Left kidney (tissue), 8 donors: ENCODE measurements around the gene MRPS22. TPM values are rescaled to one million over a fixed set of nuclear protein-coding genes. Genes with fewer than 3 reads are reported as not detected.

Experiments
- DNase-seq: peaks from one replicate; pipeline ENCODE4 v3.0.0-alpha.2; 2013
- long read RNA-seq, 8 donors: transcript quantifications; one replicate each; lab custom pipeline, GENCODE V29; 2026
- polyA plus RNA-seq: library from polyadenylated mRNA; unstranded; fragments of 120-200 nt; gene quantifications from one replicate; pipeline ENCODE4 v1.2.1, GENCODE V29; 2013; ENCODE audit not compliant: insufficient read length

MRPS22 gene
- 68.8 TPM for polyA plus RNA-seq
- long read RNA-seq, donor 1, transcript MRPS22-202 (8 exons, 1,099 nt): minor isoform, 5 of 224 reads
- long read RNA-seq, donor 1, transcript MRPS22-201 (8 exons, 1,120 nt): major isoform, 19 of 224 reads
- long read RNA-seq, donor 1, partial matches to known transcripts: 198 of 224 reads
- long read RNA-seq, donor 1, other reads (novel, unspliced or antisense): 0 of 224 reads
- long read RNA-seq, donor 2, transcript MRPS22-201 (8 exons, 1,120 nt): major isoform, 12 of 173 reads
- long read RNA-seq, donor 2, partial matches to known transcripts: 144 of 173 reads
- long read RNA-seq, donor 2, other reads (novel, unspliced or antisense): 10 of 173 reads
- long read RNA-seq, donor 3, transcript MRPS22-201 (8 exons, 1,120 nt): major isoform, 20 of 167 reads
- long read RNA-seq, donor 3, transcript MRPS22-202 (8 exons, 1,099 nt): minor isoform, 5 of 167 reads
- long read RNA-seq, donor 3, partial matches to known transcripts: 140 of 167 reads
- long read RNA-seq, donor 3, other reads (novel, unspliced or antisense): 0 of 167 reads
- long read RNA-seq, donor 4, partial matches to known transcripts: 6 of 7 reads
- long read RNA-seq, donor 4, other reads (novel, unspliced or antisense): 0 of 7 reads
- long read RNA-seq, donor 5, transcript MRPS22-201 (8 exons, 1,120 nt): major isoform, 50 of 71 reads
- long read RNA-seq, donor 5, transcript MRPS22-202 (8 exons, 1,099 nt): minor isoform, 6 of 71 reads
- long read RNA-seq, donor 5, transcript MRPS22-209 (3 exons, 598 nt): minor isoform, 6 of 71 reads
- long read RNA-seq, donor 5, partial matches to known transcripts: 5 of 71 reads
- long read RNA-seq, donor 5, other reads (novel, unspliced or antisense): 0 of 71 reads
- long read RNA-seq, donor 6, transcript MRPS22-201 (8 exons, 1,120 nt): major isoform, 31 of 218 reads
- long read RNA-seq, donor 6, transcript MRPS22-202 (8 exons, 1,099 nt): minor isoform, 5 of 218 reads
- long read RNA-seq, donor 6, partial matches to known transcripts: 171 of 218 reads
- long read RNA-seq, donor 6, other reads (novel, unspliced or antisense): 9 of 218 reads
- long read RNA-seq, donor 7, transcript MRPS22-201 (8 exons, 1,120 nt): major isoform, 32 of 260 reads
- long read RNA-seq, donor 7, partial matches to known transcripts: 205 of 260 reads
- long read RNA-seq, donor 7, other reads (novel, unspliced or antisense): 15 of 260 reads
- long read RNA-seq, donor 8, transcript MRPS22-201 (8 exons, 1,120 nt): major isoform, 15 of 17 reads
- long read RNA-seq, donor 8, partial matches to known transcripts: 0 of 17 reads
- long read RNA-seq, donor 8, other reads (novel, unspliced or antisense): 0 of 17 reads

DNA sequence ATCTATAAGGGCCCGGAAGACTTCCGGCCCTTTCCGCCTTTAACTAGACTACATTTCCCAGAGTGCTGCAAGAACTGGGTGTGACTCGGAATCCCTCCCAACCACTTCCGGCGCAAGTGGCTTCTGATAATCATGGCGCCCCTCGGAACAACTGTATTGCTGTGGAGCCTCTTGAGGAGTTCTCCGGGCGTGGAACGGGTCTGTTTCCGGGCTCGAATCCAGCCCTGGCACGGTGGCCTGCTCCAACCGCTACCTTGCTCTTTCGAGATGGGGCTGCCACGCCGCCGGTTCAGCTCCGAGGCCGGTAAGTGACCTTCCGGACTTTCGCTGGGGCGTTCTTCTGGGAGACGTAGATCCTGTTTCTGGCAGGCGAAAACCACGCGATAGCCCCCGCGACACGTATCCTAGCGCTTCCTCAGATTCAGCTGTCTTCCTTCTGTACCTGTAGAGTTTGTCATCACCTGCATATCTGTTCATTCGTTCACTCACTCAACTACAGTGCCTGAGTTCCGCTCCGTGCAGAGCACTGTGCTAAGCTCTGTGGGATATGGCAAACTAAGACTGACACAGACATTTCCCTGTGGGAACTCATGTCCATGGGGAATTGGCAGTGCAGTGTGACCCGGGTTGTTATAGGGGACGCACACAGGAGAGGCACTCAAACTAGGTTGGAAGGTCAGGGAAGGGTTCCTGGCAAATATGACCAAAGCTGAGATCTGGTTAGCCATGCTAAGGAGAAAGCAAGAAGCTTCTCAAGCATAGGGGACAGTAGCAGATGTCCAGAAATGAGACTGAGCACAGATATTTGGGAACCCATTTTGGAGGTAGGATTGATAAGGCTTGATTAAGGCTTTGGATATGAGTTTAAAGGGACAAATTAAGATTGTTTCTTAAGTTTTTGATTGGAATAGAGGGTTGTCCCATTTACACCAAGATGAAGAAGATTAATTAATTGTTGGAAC is at the start of gene MRPS22:
Gene MRPS22 (plus strand): TSS at position 126 of the 962 bp plus-strand sequence. CDS start 7 bp downstream, at position 133.
- peak; percentile 78 for DNase-seq

DNA sequence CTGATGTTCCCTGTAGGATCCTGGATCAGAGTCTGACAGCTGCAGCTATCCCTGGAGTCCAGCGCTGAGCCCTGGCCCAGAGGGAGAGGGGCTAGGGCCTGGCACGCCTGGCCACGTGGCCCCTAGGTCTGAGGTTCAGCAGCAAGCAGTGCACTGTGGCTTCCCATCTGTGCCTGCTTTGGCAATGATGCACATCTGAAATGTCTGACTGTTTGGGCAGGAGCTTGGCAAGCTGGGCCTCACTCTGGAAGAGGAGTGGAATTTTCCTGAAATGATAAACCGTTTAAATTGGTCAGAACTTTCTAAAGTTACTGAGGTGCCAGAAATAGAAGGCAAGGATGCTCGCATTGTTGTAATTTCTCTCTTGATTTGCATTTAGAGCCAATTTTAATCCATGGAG is 48.8 kb upstream of the MRPS22 start:
- no peak for DNase-seq

DNA sequence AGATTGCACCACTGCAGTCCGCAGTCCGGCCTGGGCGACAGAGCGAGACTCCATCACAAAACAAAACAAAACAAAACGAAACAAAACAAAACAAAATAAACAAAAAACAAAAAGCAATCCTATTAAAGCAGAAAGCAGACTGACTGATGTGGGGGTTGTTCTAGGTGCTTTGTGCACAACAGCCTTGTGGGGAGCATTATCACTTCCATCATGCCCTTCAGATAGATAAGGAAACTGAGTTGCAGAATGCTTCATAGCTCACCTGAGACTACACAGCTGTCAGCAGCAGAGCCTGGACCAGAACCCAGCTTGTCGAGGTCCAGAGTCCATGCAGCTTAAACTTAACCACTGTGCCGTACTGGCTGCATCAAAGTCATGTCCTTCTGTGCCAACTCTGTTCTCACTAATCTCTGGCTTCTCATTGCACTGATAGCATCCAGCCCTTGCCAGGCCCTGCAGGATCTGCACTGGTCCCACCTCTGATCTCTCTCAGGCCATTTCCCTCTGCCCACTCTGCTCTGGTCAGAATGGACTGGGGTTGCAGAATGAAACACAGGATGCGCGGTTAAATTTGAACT is 47.6 kb upstream of the MRPS22 start:
- DNase-seq: no peak

GRCh38 chr3:139297588-139298311 is 46.1 kb upstream of the MRPS22 start:
- DNase-seq: no peak

DNA sequence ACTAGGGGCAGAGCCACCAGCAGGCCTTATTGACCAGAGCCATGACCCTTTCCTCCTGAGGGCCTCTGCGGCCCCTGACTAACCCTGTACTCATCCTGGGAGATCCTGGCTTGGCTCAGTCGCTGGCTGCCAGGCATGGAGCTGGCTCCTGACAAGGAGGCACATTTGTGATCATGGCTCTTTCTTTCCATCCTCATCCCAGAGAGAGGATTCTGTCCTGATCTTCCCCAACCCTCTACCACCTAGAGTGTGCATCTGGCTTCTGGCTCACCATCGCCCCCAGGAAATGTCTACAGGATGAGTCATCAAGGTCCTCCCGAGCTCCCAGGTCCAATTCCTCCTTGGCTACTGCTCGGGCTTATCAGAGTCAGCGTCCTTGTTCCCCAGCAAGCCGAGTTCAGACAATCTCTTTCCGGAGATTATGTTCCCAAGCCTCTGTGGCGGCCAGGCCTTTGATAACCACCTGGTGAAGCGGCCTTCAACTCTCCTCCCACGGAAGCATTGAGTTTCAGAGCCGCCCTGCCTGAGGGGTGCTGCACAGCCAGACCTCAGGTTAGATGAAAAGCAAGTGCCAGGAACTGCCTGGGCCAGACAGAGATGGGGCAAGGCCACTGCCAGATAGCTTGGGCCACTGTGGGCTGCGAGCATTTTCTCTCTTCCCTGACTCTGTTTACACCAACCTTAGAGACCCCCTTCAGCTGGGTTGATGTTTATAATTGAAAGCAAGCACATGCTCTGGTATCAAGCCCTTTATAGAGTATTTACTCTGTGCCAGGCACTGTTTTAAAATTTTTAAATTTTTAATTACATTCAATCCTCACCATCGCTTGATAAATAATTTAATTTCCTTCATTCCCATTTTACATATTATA is 44.3 kb upstream of the MRPS22 start:
- no peak for DNase-seq

DNA sequence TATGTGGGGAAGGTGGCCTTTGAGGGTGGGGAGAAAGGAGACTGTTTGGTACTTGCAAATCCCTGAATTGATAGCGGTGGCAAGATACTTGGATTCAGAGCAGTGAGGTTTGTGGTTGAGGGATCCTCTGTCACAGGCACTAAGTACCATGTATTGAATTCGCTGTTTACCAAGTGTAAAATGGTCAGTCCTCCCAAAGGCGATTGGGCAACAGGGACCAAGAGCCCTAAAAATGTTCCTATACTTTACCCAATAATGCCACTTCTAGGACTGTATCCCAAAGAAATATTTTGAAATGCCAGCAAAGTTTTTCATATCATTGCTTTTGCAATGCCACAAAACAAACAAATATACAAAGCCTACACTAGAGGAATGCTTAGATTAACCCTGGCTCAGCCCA is 43.4 kb upstream of the MRPS22 start:
- DNase-seq: no peak

GRCh38 chr3:139301183-139301582 is 42.6 kb upstream of the MRPS22 start:
- DNase-seq: no peak

DNA sequence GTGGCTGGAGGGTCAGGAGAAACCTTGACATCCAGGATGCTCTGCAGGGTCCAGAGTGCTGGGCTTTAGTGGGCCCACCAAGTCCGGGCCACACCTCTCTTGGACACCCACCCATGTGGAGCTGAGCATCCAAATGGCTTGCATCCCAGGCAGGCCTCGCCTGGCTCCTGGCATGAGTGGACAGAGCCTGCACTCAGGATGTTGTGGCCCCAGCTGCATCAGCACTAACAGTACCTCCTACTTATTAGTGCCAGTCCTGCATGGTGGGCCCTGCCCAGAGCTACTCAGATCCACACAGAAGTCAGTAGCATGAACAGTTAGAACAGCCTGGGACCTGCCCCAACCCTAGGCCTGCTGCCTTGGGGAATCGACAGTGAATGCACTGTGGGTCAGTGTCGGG is 42.2 kb upstream of the MRPS22 start:
- no peak for DNase-seq

DNA sequence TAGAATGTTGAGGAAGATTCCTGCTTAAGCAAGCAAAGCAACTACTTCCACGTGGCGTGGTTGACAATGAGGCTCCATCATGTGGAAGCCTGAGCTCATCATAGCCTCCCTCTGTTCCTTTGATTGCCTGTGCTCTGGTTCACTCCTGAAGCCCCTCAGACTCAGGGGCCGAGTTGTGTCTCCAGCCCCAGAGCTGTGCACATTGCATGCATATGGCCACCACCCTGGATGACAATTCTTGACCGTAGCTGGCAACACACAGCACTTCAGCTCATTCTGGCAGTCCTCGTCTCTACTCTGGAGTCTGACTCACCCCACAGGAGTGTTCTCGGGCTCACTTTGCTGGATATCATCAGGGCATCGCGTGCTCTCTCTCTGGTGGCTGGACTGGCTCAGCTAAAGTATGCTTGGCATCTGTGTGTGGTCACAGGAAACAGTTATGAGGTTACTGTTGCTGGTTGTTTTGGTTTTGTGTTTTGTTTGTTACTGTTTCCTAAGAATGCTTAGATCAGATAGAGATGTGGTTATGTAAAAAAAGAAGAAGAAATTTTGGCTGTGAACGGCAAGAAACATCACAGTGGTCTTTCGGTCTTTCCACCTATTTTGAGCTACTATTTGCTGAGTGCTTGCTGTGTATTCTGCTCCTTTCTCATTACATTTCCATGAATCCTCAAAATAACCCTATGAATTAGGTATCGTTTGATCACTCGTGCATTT is 41.6 kb upstream of the MRPS22 start:
- DNase-seq: no peak

GRCh38 chr3:139302801-139303113 is 41.1 kb upstream of the MRPS22 start:
- DNase-seq: no peak

DNA sequence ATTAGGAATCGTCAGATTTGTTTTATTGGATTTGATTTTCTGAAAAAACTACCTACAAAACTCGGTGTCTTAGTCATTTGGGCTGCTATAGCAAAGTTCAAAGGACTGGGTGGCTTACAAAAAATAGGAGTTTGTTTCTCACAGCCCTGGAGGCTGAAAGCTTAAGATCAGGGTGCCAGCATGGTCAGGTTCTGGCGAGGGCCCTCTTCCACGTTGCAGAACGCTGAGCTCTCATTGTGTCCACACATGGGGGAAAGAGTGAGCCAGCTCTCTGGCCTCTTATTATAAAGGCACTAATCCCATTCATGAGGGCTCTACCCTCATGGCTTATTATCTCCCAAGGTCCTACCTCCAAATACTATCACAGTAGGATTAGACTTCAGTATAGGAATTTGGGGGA is 40.6 kb upstream of the MRPS22 start:
- DNase-seq: no peak

- DNase-seq: no peak
Observed at GRCh38 chr3:139304383-139304782, 39.4 kb upstream of the MRPS22 start.

DNA sequence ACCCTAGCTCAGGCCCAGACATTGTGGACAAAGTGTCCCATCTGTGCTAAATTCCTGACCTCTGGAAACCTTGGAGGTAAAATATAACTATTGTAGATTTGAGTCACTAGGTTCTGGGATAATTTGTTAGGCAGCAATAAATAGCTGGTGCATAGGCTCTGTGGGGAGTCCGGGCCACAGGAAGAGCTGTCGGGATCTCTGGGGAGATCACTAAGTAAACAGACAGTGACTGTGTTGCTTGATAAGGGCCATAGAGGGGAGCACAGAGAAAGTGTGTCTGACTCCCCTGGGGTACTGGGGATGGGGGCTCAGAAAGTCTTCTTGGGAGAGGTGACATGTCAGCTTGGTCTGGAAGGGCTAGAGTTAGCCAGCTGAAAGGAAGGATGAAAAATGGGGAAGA is 37.7 kb upstream of the MRPS22 start:
- DNase-seq: no peak

DNA sequence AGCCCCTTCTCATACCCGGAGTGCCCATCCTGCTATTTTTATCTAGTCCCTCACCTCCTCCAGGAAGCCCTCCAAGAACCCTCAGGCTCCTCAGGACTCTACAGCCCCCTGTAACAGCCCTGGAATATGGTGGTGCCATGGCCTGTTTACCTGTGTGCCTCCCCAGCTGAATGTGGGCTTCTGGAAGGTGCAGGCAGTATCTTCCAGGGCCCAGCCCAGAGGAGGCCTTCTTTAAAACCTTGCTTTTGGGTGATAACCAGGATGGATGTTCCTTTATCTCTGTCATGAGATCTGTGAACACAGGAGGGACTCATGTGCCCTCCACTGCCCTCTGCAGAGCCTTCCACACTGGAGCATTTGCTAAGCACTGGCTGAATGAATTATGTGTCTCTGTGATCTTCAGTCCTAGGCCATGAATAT is 36.7 kb upstream of the MRPS22 start:
- no peak for DNase-seq

GRCh38 chr3:139307601-139308555 is 35.9 kb upstream of the MRPS22 start:
- DNase-seq: no peak

DNA sequence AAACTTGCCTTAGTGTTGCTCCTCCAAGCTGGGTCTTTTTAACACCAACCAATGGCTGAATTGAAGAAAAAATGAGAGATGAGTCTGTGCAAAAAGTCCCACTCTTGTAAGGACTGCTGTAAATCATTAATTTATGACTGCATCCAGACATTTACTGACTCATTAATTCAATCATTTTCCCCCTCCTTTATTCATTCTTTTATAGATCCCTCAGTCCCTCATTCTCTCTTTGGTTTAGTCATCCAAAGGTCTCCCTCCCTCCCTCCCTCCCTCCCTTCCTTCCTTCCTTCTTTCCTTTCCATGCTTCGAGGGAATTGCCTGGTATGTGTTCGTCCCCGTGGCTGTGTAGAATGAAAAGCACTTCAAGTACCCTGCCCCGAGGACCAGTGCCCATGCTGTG is 35.3 kb upstream of the MRPS22 start:
- no peak for DNase-seq

DNA sequence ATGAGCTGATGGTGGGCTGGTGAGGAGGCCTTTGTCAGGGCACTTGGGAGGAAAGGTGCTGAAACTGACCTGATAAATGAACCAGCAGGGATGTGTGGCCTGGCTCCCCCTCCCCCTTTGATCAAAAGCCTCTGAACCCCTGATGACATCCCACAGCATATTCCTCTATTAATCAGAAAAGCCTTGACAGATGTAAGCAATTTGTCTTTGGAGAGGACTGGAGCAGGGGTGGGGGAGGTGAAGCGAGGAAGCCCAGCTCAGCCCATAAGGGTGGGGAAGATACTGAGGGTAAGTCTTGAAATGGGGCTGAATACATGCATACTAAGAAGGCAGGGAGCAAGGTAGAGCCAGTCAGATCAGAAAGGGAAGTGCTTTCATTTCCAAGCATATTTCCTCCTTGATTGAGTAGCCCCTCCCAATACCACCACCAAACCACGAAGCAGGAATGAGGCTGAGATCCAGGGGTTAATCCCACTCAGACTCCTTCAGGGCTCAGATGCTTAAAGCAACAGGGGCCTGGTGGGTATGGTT is 34.7 kb upstream of the MRPS22 start:
- no peak for DNase-seq
